Measurements from ENCODE around the gene TPM3. TPM values are rescaled to one million over a fixed set of nuclear protein-coding genes. Genes with fewer than 3 reads are reported as not detected.
A peak's percentile ranks its signal among the peaks of the same experiment; 100 is the strongest.
"Not testable (repeated sequence)": the region's sequence is repeated elsewhere in the genome, so short reads cannot be mapped to it uniquely, and the experiment has no call there.

The TPM3 gene
- total RNA-seq, 1 experiment from 2014 or later = 681 TPM

- CTCF ChIA-PET = no interaction called here
- Histone ChIP-seq H3K4me1 (no peaks in the 10 kb centered on the region), H3K4me3 (ENCODE audit: low read depth, low read length) (no peak overlapping the region), H3K27me3 (replicated peaks; ENCODE audit: control insufficient read depth, insufficient read depth, low read length) (no peaks in the 10 kb centered on the region), H3K36me3 (ENCODE audit: control insufficient read depth, insufficient read depth, low read length) (no peaks in the 10 kb centered on the region), H3K9me3 (no peaks in the 10 kb centered on the region)
- Mint-ChIP-seq H3K36me3 (ENCODE audit: insufficient read depth, unreplicated experiment) (peaks cover 3% of the 10 kb centered on the region), H3K27me3 (ENCODE audit: insufficient read depth, unreplicated experiment) (no peaks in the 10 kb centered on the region), H3K4me3 (ENCODE audit: unreplicated experiment) (no peak overlapping the region), H3K27ac (ENCODE audit: unreplicated experiment) (no peak overlapping the region), H3K4me1 (ENCODE audit: low read depth, unreplicated experiment) (peaks cover 7% of the 10 kb centered on the region), H3K9me3 (ENCODE audit: unreplicated experiment) (no peaks in the 10 kb centered on the region)
- DNase-seq = no peak
- no TSS peak for BruUV-seq (replicated peaks)
- POLR2A ChIA-PET = no interaction called here
- intact Hi-C loops (cut with micrococcal nuclease; ENCODE audit: unreplicated experiment) = no loop called here
- no peak for TF ChIP-seq CTCF (IDR thresholded peaks at IDR 0.05; ENCODE audit: insufficient read depth in 1 of 2, low read depth in 1 of 2, low read length in 1 of 2, severe bottlenecking in 1 of 2, unreplicated experiment in 1 of 2)
Measured at GRCh38 chr1:154148807-154149206, 43.1 kb downstream of the TPM3 start.

GRCh38 chr1:154147505-154147904 is 44.4 kb downstream of the TPM3 start:
- H3K27me3 ChIP-seq (replicated peaks; ENCODE audit: control insufficient read depth, insufficient read depth, low read length); CTCF ChIA-PET; H3K4me3 Mint-ChIP-seq (ENCODE audit: unreplicated experiment); H3K27me3 Mint-ChIP-seq (ENCODE audit: insufficient read depth, unreplicated experiment); H3K36me3 ChIP-seq (ENCODE audit: control insufficient read depth, insufficient read depth, low read length); H3K9me3 ChIP-seq; intact Hi-C loops (cut with micrococcal nuclease; ENCODE audit: unreplicated experiment); POLR2A ChIA-PET; DNase-seq; H3K27ac Mint-ChIP-seq (ENCODE audit: unreplicated experiment); H3K9me3 Mint-ChIP-seq (ENCODE audit: unreplicated experiment); H3K4me1 Mint-ChIP-seq (ENCODE audit: low read depth, unreplicated experiment); BruUV-seq (replicated peaks); H3K4me1 ChIP-seq; H3K4me3 ChIP-seq (ENCODE audit: low read depth, low read length); H3K36me3 Mint-ChIP-seq (ENCODE audit: insufficient read depth, unreplicated experiment): not testable (repeated sequence)

GRCh38 chr1:154145986-154146385 is 45.9 kb downstream of the TPM3 start:
- peak; percentile 13 to 39 for TF ChIP-seq CTCF (IDR thresholded peaks at IDR 0.05; ENCODE audit: insufficient read depth in 1 of 2, low read depth in 1 of 2, low read length in 1 of 2, severe bottlenecking in 1 of 2, unreplicated experiment in 1 of 2)
- ChIA-PET CTCF (no interaction called here), POLR2A (no interaction called here)
- Mint-ChIP-seq H3K4me3 (ENCODE audit: unreplicated experiment) (no peak overlapping the region), H3K4me1 (ENCODE audit: low read depth, unreplicated experiment) (peaks cover 7% of the 10 kb centered on the region), H3K36me3 (ENCODE audit: insufficient read depth, unreplicated experiment) (no peaks in the 10 kb centered on the region), H3K9me3 (ENCODE audit: unreplicated experiment) (no peaks in the 10 kb centered on the region), H3K27me3 (ENCODE audit: insufficient read depth, unreplicated experiment) (no peaks in the 10 kb centered on the region), H3K27ac (ENCODE audit: unreplicated experiment) (no peak overlapping the region)
- no TSS peak for BruUV-seq (replicated peaks)
- Histone ChIP-seq H3K27me3 (replicated peaks; ENCODE audit: control insufficient read depth, insufficient read depth, low read length) (no peaks in the 10 kb centered on the region), H3K4me3 (ENCODE audit: low read depth, low read length) (no peak overlapping the region), H3K36me3 (ENCODE audit: control insufficient read depth, insufficient read depth, low read length) (no peaks in the 10 kb centered on the region), H3K9me3 (no peaks in the 10 kb centered on the region), H3K4me1 (no peaks in the 10 kb centered on the region)
- intact Hi-C loops (cut with micrococcal nuclease; ENCODE audit: unreplicated experiment) = no loop called here
- DNase-seq = no peak

- Mint-ChIP-seq H3K4me3 (ENCODE audit: unreplicated experiment) (no peak overlapping the region), H3K4me1 (ENCODE audit: low read depth, unreplicated experiment) (no peaks in the 10 kb centered on the region), H3K9me3 (ENCODE audit: unreplicated experiment) (no peaks in the 10 kb centered on the region), H3K27me3 (ENCODE audit: insufficient read depth, unreplicated experiment) (no peaks in the 10 kb centered on the region), H3K27ac (ENCODE audit: unreplicated experiment) (no peak overlapping the region), H3K36me3 (ENCODE audit: insufficient read depth, unreplicated experiment) (no peaks in the 10 kb centered on the region)
- intact Hi-C loops (cut with micrococcal nuclease; ENCODE audit: unreplicated experiment) = no loop called here
- ChIA-PET POLR2A (no interaction called here), CTCF (no interaction called here)
- no TSS peak for BruUV-seq (replicated peaks)
- no peaks in the 10 kb centered on the region for H3K9me3 ChIP-seq
- no peak for DNase-seq
- no peaks in the 10 kb centered on the region for H3K27me3 ChIP-seq (replicated peaks; ENCODE audit: control insufficient read depth, insufficient read depth, low read length)
- H3K36me3 ChIP-seq (ENCODE audit: control insufficient read depth, insufficient read depth, low read length) = no peaks in the 10 kb centered on the region
- H3K4me1 ChIP-seq = no peaks in the 10 kb centered on the region
- H3K4me3 ChIP-seq (ENCODE audit: low read depth, low read length) = no peak overlapping the region
- no peak for TF ChIP-seq CTCF (IDR thresholded peaks at IDR 0.05; ENCODE audit: insufficient read depth in 1 of 2, low read depth in 1 of 2, low read length in 1 of 2, severe bottlenecking in 1 of 2, unreplicated experiment in 1 of 2)
Measured at GRCh38 chr1:154142358-154142757, 49.5 kb downstream of the TPM3 start.
